ENCODE measurements around the gene CLIC4.
"Not testable (repeated sequence)": the region's sequence is repeated elsewhere in the genome, so short reads cannot be mapped to it uniquely, and the experiment has no call there.

CLIC4 gene

GRCh38 chr1:24744911-24745710 lies at the start of gene CLIC4:
Gene CLIC4, plus strand, starts transcription at chr1:24745447. Its CDS starts 107 bp downstream, at chr1:24745554.
- DNase-seq, result peak; percentile 100

DNA sequence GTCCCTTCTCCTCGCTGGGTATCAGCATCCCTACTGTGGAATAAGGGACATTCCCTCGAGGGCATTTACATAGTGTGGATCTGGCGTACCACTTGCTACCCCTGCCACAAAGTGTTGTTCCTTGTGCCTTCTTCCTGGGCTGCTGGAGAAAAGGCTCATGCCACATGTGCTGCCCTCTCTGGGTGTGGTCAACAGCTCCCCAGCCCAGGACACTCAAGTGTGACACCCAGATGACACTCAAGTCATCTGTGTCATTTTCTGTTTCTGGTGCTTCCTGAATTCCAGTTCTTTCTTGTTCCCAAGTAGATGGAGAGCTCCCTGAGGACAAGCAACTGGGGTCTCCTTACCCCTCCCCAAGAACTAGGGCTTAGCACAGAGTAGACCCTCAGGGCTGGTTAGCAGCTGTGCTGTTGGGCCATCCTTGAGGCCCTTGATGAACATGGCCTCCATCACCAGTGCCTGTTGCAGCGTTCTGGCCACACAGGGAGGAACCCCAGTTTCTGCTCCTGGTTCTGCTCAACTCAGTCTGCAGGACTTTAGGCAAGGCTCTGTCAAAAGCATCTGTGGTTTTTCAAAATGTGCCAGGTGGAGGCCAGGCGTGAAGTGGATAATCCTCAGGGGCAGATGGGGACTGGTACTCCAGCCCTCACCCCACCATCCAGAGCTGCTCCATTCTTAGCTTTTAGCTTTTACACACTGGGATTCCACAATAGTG lies 49.0 kb upstream of the CLIC4 start:
- DNase-seq, result no peak

- DNase-seq, result no peak
Observed at GRCh38 chr1:24696756-24697330, 48.4 kb upstream of the CLIC4 start.

GRCh38 chr1:24697453-24698001 lies 47.7 kb upstream of the CLIC4 start:
- not testable (repeated sequence) for DNase-seq

GRCh38 chr1:24698326-24698725 lies 46.9 kb upstream of the CLIC4 start:
- not testable (repeated sequence) for DNase-seq

DNA sequence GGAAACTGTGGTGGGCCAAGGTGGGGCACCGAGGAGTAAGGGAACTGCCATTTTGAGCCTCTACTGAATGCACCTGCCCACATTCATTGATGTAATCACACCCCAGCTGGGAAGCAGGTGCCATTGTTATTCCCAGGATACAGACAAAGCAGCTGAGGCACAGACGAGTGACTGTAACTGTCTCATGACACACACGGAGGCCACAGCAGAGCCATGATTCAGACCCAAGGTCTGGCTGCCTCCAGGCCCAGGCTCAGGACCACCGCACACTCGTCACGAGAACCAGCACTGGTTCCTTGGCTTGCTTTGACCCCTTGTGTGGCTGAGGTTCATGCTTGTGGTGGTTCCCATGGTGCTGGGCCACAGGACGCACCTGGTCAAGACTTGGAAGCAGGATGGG lies 45.6 kb upstream of the CLIC4 start:
- peak; percentile 12 for DNase-seq

DNA sequence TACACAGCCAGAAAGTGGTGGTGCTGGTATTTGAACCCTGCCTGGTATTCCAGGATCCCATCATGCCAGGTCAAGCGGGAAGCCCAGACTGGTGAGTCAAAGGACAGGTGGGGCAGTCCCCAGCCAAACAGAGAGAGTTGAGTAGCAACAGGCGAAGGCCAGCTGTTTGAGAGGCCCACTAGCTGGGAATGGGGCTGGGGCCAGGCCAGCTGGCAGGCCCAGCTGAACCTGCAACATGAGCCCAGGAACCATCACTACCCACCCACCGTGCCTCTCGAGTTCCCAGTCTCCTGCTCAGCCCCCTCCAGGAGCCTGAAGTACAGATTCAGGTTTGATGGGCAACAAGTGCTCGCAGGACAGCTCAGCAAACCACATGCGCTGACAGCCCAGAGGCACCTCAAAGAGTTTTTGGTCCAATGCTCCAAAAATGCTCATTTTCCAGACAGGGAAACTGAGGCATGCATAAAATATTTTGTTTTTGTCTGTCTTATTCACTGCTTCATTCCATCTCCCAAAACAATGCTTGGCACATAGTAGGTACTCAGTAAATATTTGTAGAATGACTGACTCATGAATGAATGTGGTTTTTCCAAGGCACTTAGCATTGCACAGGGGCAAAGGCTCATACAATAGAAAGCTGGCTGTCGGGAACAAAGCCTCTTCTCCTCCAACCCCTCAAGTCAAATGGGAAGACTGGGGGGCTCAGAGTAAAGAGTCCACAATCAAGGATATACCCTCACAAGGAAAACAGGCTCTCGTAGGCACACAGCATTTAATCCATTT lies 42.5 kb upstream of the CLIC4 start:
- DNase-seq, result peak; percentile 95

GRCh38 chr1:24704411-24705259 lies 40.6 kb upstream of the CLIC4 start:
- DNase-seq, result peak; percentile 79

DNA sequence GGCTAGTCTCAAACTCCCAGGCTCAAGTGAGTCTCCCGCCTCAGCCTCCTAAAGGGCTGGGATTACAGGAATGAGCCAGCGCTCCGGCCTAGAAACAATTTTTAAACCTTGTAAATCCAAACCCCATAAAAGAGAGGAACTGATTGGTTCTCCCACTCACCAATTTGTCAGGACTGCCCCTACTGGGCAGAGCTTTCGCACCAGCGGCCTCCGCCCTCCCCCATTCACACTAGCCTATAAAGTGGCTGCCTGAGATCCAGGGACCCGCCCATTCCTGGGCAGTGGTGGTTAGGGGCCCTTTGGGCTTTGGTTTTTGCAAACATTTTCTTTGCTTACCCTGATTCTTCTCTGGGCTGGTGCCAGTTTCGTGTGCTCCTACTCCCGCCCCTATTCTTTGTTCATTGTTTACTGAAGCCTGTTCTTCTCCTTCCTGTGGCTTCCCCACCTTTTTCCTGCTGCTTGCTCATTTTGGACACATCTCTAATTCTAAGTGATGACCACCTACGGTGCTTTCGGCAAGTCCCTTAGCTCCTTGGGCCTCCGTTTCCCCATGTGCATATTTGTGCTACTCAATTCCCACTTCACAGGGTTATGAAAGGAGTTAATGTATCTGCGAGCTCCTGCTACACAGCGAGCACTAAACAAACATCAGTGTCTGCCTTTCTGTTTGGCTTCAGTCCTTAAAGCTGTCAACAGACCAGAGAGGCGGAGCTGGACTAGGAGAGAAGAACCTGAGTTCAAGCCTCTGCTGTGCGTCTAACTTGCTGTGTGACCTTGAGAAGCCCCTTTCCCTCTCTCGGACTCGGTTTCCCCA lies 39.8 kb upstream of the CLIC4 start:
- DNase-seq, result peak; percentile 99

GRCh38 chr1:24706074-24706389 lies 39.2 kb upstream of the CLIC4 start:
- not testable (repeated sequence) for DNase-seq

- no peak for DNase-seq
Observed at GRCh38 chr1:24707687-24708086, 37.6 kb upstream of the CLIC4 start.

- no peak for DNase-seq
Observed at GRCh38 chr1:24708938-24709337, 36.3 kb upstream of the CLIC4 start.

GRCh38 chr1:24709791-24710441 lies 35.3 kb upstream of the CLIC4 start:
- no peak for DNase-seq

GRCh38 chr1:24711329-24711728 lies 33.9 kb upstream of the CLIC4 start:
- no peak for DNase-seq

DNA sequence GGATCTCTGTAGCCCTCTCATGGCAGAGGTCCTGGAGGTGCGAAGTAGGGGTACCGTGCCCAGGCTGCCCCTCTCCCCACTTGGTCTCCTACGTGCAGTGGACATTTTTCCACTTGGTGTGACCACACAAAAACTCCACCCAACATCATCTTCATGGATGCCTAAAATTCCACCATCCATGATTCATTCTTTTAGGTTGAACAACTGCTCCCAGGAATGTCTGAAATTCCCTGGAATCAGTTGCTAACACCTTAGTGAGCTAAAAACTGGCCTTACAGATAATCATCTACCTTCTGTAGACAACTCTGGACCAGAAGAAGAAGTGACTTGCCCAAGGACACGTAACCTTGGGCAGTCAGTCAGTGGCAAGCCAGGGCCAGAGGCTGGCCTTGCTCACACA lies 32.1 kb upstream of the CLIC4 start:
- no peak for DNase-seq

DNA sequence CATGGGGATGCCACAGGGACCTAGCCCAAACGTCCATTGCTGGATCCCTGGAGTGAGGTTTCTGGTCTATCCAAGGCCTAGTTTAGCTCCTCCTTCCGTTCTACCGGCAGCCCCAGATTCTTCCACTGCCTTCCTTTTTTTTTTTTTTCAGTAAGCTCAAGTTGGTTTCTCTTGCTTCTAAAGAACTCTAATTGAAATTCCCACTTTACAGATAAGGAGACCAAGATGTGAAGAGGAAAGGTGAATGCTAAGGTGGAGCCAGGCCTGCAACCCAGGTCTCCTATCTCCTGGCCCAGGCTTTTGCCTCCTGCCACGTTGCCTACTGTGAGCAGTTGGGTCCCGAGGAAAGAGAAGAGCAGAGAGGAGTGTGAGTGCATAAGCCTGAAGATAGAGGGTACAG lies 31.5 kb upstream of the CLIC4 start:
- no peak for DNase-seq

GRCh38 chr1:24714859-24715520 lies 30.3 kb upstream of the CLIC4 start:
- no peak for DNase-seq

DNA sequence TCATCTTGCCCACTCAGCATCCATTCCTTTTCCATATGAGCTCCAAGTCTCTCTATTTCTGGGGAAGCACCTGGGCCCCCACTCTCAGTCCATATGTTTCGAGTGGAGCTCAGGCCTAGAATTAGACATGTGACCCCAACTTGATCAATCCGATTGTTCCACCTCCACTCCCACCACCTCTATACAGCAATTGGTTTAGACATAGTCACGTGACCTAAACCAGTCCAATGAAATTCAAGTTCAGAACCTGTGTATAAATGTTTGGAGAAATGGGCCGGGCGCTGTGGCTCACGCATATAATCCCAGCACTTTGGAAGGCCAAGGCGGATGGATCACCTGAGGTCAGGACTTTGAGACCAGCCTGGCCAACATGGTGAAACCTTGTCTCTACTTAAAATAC lies 29.6 kb upstream of the CLIC4 start:
- no peak for DNase-seq

- DNase-seq, result no peak
Observed at GRCh38 chr1:24717887-24718650, 27.2 kb upstream of the CLIC4 start.
